WTC11 (cell line): Measurements from ENCODE around the gene CELF4. TPM values are rescaled to one million over a fixed set of nuclear protein-coding genes. Genes with fewer than 3 reads are reported as not detected.

ENCODE experiments used
- ATAC-seq: fragments of 200-7000 bp; cut with Tn5 transposase; 2 replicates; pipeline ENCODE4 v1.10.0; 2021; ENCODE audit warnings: mild to moderate bottlenecking, moderate library complexity
- CTCF ChIA-PET: fragments of 300-600 bp; sonication (Branson Sonifier 250); formaldehyde crosslinking; loops from one replicate; lab custom pipeline; 2021; ENCODE audit warnings: antibody characterized with exemption; lab: Charles Lee
- POLR2A ChIA-PET: fragments of 350-600 bp; sonication (Branson Sonifier 250); formaldehyde crosslinking; loops from one replicate; lab custom pipeline; 2021; ENCODE audit warnings: antibody characterized with exemption; lab: Charles Lee
- DNase-seq: peaks from one replicate; pipeline ENCODE4 v3.0.0; 2021; ENCODE audit warnings: low spot score
- H3K27ac Mint-ChIP-seq: 2 replicates; pipeline ENCODE4 v1.8.0; 2021; ENCODE audit warnings: mixed read lengths
- H3K27me3 Mint-ChIP-seq: 2 replicates; pipeline ENCODE4 v1.8.0; 2021; ENCODE audit warnings: low read depth, mild to moderate bottlenecking, moderate library complexity, mixed read lengths
- H3K36me3 Mint-ChIP-seq: 2 replicates; pipeline ENCODE4 v1.8.0; 2021; ENCODE audit warnings: mixed read lengths
- H3K4me1 Mint-ChIP-seq: 2 replicates; pipeline ENCODE4 v1.8.0; 2022; ENCODE audit warnings: mixed read lengths
- H3K4me3 Mint-ChIP-seq: 2 replicates; pipeline ENCODE4 v1.8.0; 2021; ENCODE audit warnings: mild to moderate bottlenecking, moderate library complexity, mixed read lengths
- H3K9me3 Mint-ChIP-seq: 2 replicates; pipeline ENCODE4 v1.8.0; 2021; ENCODE audit warnings: mixed read lengths
- AR ChIP-seq: fragments of 250-450 bp; sonication (Bioruptor Pico); IDR thresholded peaks from 2 replicates; pipeline ENCODE4 v1.9.0; 2021; ENCODE audit warnings: mild to moderate bottlenecking
- ATF3 ChIP-seq: sonication (generic); formaldehyde crosslinking; conservative IDR thresholded peaks from 2 replicates; pipeline ENCODE4 v1.8.1; 2022; ENCODE audit warnings: mild to moderate bottlenecking, missing genetic modification reagents
- CDX4 ChIP-seq: fragments of 250-450 bp; sonication (Bioruptor Pico); IDR thresholded peaks from 2 replicates; pipeline ENCODE4 v1.9.0; 2021; ENCODE audit warnings: moderate library complexity, mild to moderate bottlenecking, inconsistent platforms, borderline replicate concordance
- CREB1 ChIP-seq: sonication (generic); formaldehyde crosslinking; IDR thresholded peaks from 2 replicates; pipeline ENCODE4 v1.8.0; 2023; ENCODE audit warnings: mild to moderate bottlenecking, missing genetic modification reagents
- ERG ChIP-seq: fragments of 250-450 bp; sonication (Bioruptor Pico); IDR thresholded peaks from 2 replicates; pipeline ENCODE4 v1.8.0; 2021; ENCODE audit warnings: mild to moderate bottlenecking
- ESRRA ChIP-seq: sonication (generic); formaldehyde crosslinking; IDR thresholded peaks from 2 replicates; pipeline ENCODE4 v1.8.1; 2022; ENCODE audit warnings: mild to moderate bottlenecking, missing genetic modification reagents, borderline replicate concordance
- FOXK1 ChIP-seq: sonication (generic); formaldehyde crosslinking; IDR thresholded peaks from 2 replicates; pipeline ENCODE4 v1.8.0; 2022; ENCODE audit warnings: mild to moderate bottlenecking, moderate library complexity, missing genetic modification reagents
- GRHL2 ChIP-seq: fragments of 250-450 bp; sonication (Bioruptor Pico); IDR thresholded peaks from 2 replicates; pipeline ENCODE4 v1.8.0; 2022; ENCODE audit warnings: mild to moderate bottlenecking, moderate library complexity; ENCODE audit not compliant: insufficient replicate concordance, severe bottlenecking
- HMGA2 ChIP-seq: fragments of 250-450 bp; sonication (Bioruptor Pico); IDR thresholded peaks from 2 replicates; pipeline ENCODE4 v1.4.0; 2021; ENCODE audit warnings: mild to moderate bottlenecking, moderate library complexity
- KAT7 ChIP-seq: sonication (generic); formaldehyde crosslinking; IDR thresholded peaks from 2 replicates; pipeline ENCODE4 v1.8.1; 2023; ENCODE audit warnings: missing genetic modification reagents, mild to moderate bottlenecking, borderline replicate concordance
- MLX ChIP-seq: sonication (generic); formaldehyde crosslinking; IDR thresholded peaks from 2 replicates; pipeline ENCODE4 v1.8.1; 2023; ENCODE audit warnings: mild to moderate bottlenecking, missing genetic modification reagents, moderate library complexity
- NR2C2 ChIP-seq: sonication (generic); formaldehyde crosslinking; IDR thresholded peaks from 2 replicates; pipeline ENCODE4 v1.8.0; 2022; ENCODE audit warnings: mild to moderate bottlenecking, missing genetic modification reagents
- OVOL2 ChIP-seq: fragments of 250-450 bp; sonication (Bioruptor Pico); IDR thresholded peaks from 2 replicates; pipeline ENCODE4 v1.9.0; 2021; ENCODE audit warnings: mild to moderate bottlenecking, borderline replicate concordance
- RELA ChIP-seq: sonication (generic); formaldehyde crosslinking; IDR thresholded peaks from 2 replicates; pipeline ENCODE4 v1.8.1; 2022; ENCODE audit warnings: missing genetic modification reagents, mild to moderate bottlenecking, borderline replicate concordance
- RORB ChIP-seq: fragments of 250-450 bp; sonication (Bioruptor Pico); IDR thresholded peaks from 2 replicates; pipeline ENCODE4 v1.9.0; 2021; ENCODE audit warnings: mild to moderate bottlenecking
- SOX15 ChIP-seq: fragments of 250-450 bp; sonication (Bioruptor Pico); IDR thresholded peaks from 2 replicates; pipeline ENCODE4 v1.9.0; 2021; ENCODE audit warnings: mild to moderate bottlenecking
- SP1 ChIP-seq: sonication (generic); formaldehyde crosslinking; conservative IDR thresholded peaks from 2 replicates; pipeline ENCODE4 v1.8.1; 2022; ENCODE audit warnings: missing genetic modification reagents
- TCF7 ChIP-seq: sonication (generic); formaldehyde crosslinking; IDR thresholded peaks from 2 replicates; pipeline ENCODE4 v1.8.0; 2022; ENCODE audit warnings: mild to moderate bottlenecking, low read depth, missing genetic modification reagents, moderate library complexity
- ZBTB43 ChIP-seq: sonication (generic); formaldehyde crosslinking; IDR thresholded peaks from 2 replicates; pipeline ENCODE4 v1.8.1; 2023; ENCODE audit warnings: mild to moderate bottlenecking, missing genetic modification reagents
- ZMAT4 ChIP-seq: fragments of 250-450 bp; sonication (Bioruptor Pico); IDR thresholded peaks from 2 replicates; pipeline ENCODE4 v1.9.0; 2021; ENCODE audit warnings: mild to moderate bottlenecking
- ZNF263 ChIP-seq: sonication (generic); formaldehyde crosslinking; IDR thresholded peaks from 2 replicates; pipeline ENCODE4 v1.8.1; 2022; ENCODE audit warnings: low read depth, mild to moderate bottlenecking, moderate library complexity, missing genetic modification reagents
- ZNF281 ChIP-seq: sonication (generic); formaldehyde crosslinking; IDR thresholded peaks from 2 replicates; pipeline ENCODE4 v1.8.0; 2023; ENCODE audit warnings: mild to moderate bottlenecking, missing genetic modification reagents
- ZNF512 ChIP-seq: sonication (generic); formaldehyde crosslinking; IDR thresholded peaks from 2 replicates; pipeline ENCODE4 v1.8.1; 2022; ENCODE audit warnings: missing genetic modification reagents, borderline replicate concordance
- ZNF671 ChIP-seq: fragments of 250-450 bp; sonication (Bioruptor Pico); IDR thresholded peaks from 2 replicates; pipeline ENCODE4 v1.8.0; 2021; ENCODE audit warnings: mild to moderate bottlenecking
- total RNA-seq: library from RNA; stranded (reverse); gene quantifications from 3 replicates; pipeline ENCODE4 v1.2.3, GENCODE V29; 2021

The CELF4 gene
- total RNA-seq, 1 experiment from 2014 or later = 2.9 TPM

- Mint-ChIP-seq H3K4me1 (peaks cover 13% of the 10 kb centered on the region), H3K27ac (no peak overlapping the region), H3K27me3 (peaks cover 6% of the 10 kb centered on the region), H3K36me3 (no peaks in the 10 kb centered on the region), H3K4me3 (no peak overlapping the region), H3K9me3 (no peaks in the 10 kb centered on the region)
- ATAC-seq = no peak
- TF ChIP-seq ZNF263 (no peak), GRHL2 (CRISPR knock-in tag) (no peak), ATF3 (CRISPR knock-in tag) (no peak), ESRRA (no peak), CREB1 (CRISPR knock-in tag) (no peak), RORB (CRISPR knock-in tag) (no peak), SOX15 (CRISPR knock-in tag) (no peak), KAT7 (CRISPR knock-in tag) (no peak), AR (CRISPR knock-in tag) (no peak), MLX (no peak), FOXK1 (CRISPR knock-in tag) (no peak), ZBTB43 (CRISPR knock-in tag) (no peak), ERG (CRISPR knock-in tag) (no peak), ZNF281 (no peak), HMGA2 (no peak), OVOL2 (CRISPR knock-in tag) (no peak)
- no peak for DNase-seq
- ChIA-PET CTCF (interaction anchor here (0.8 to 1.4 kb wide), 2 partner anchors 8 to 10 kb away, joined by 3 to 4 read pairs; no protein-coding TSS in a partner anchor), POLR2A (no interaction called here)
Observed at GRCh38 chr18:37467002-37467662, 98.5 kb downstream of the CELF4 start.

- TF ChIP-seq CDX4 (CRISPR knock-in tag) (no peak), TCF7 (no peak), RELA (no peak), NR2C2 (CRISPR knock-in tag) (no peak), SP1 (no peak), ZNF512 (no peak), ZMAT4 (CRISPR knock-in tag) (no peak), ZNF671 (CRISPR knock-in tag) (no peak)
- no peaks in the 10 kb centered on the region for H3K9me3 Mint-ChIP-seq
- POLR2A ChIA-PET = no interaction called here
- no peak for ATAC-seq
- CTCF ChIA-PET = interaction anchor here (1.4 kb wide), 1 partner anchor 9 kb away, joined by 4 read pairs; no protein-coding TSS in a partner anchor
- no peaks in the 10 kb centered on the region for H3K36me3 Mint-ChIP-seq
- H3K27me3 Mint-ChIP-seq = peaks cover 2% of the 10 kb centered on the region
- no peak overlapping the region for H3K27ac Mint-ChIP-seq
- no peak for DNase-seq
- no peak overlapping the region for H3K4me3 Mint-ChIP-seq
- H3K4me1 Mint-ChIP-seq = peaks cover 9% of the 10 kb centered on the region
Observed at GRCh38 chr18:37465958-37466357, 99.6 kb downstream of the CELF4 start.
